ENCODE measurements around the gene CADM1. TPM values are rescaled to one million over a fixed set of nuclear protein-coding genes. Genes with fewer than 3 reads are reported as not detected.

CADM1 gene
- total and polyA plus RNA-seq, 2 experiments from 2014 or later = 16.5 to 18.0 TPM

DNA sequence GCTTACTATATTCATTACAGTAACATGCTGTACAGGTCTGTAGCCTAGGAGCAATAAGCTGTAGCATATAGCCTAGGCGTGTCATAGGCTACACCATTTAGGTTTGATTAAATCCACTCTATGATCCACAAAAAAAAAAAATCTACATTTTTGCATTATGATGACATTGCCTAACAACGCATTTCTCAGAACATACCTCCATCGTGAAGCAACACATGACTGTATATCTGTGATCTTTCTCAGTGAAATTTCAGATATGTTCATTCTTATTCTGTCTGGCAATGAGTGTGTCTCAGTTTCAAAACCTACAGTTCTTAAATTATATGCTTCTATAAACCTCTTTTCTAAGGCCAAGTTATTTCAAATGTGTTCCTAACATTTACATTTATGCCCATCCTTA, 140.3 kb downstream of the CADM1 start:
- Histone ChIP-seq H4K20me1 (replicated peaks; ENCODE audit: insufficient read depth) (0 out of 2 replicates have a peak, but pooled peaks cover 4% of the 10 kb centered on the region), H3K4me1 (ENCODE audit: insufficient read depth) (peaks cover 5% of the 10 kb centered on the region), H3K79me2 (replicated peaks; ENCODE audit: insufficient read depth) (no peaks in the 10 kb centered on the region), H3K36me3 (ENCODE audit: insufficient read depth) (no peaks in the 10 kb centered on the region), H3K4me3 (no peak overlapping the region), H3K27ac (ENCODE audit: low read depth) (no peak overlapping the region), H3K27me3 (ENCODE audit: insufficient read depth) (no peaks in the 10 kb centered on the region), H3F3A (replicated peaks; ENCODE audit: low read depth) (no peaks in the 10 kb centered on the region), H2AFZ (no peak overlapping the region), H3K4me2 (no peak overlapping the region), H3K9me2 (ENCODE audit: insufficient read depth) (no peaks in the 10 kb centered on the region)
- no peak for ATAC-seq
- no peak overlapping the region for H3K4me3 Mint-ChIP-seq
- no peaks in the 10 kb centered on the region for H3K36me3 Mint-ChIP-seq (ENCODE audit: low read depth)
- H3K27ac Mint-ChIP-seq = no peak overlapping the region
- DNase-seq (ENCODE audit: low spot score) = no peak
- peaks cover 14% of the 10 kb centered on the region for H3K4me1 Mint-ChIP-seq
- no peaks in the 10 kb centered on the region for H3K9me3 Mint-ChIP-seq
- no peaks in the 10 kb centered on the region for H3K27me3 Mint-ChIP-seq (ENCODE audit: insufficient read depth, low read depth, poor library complexity)
- TF ChIP-seq, protein P1, sequence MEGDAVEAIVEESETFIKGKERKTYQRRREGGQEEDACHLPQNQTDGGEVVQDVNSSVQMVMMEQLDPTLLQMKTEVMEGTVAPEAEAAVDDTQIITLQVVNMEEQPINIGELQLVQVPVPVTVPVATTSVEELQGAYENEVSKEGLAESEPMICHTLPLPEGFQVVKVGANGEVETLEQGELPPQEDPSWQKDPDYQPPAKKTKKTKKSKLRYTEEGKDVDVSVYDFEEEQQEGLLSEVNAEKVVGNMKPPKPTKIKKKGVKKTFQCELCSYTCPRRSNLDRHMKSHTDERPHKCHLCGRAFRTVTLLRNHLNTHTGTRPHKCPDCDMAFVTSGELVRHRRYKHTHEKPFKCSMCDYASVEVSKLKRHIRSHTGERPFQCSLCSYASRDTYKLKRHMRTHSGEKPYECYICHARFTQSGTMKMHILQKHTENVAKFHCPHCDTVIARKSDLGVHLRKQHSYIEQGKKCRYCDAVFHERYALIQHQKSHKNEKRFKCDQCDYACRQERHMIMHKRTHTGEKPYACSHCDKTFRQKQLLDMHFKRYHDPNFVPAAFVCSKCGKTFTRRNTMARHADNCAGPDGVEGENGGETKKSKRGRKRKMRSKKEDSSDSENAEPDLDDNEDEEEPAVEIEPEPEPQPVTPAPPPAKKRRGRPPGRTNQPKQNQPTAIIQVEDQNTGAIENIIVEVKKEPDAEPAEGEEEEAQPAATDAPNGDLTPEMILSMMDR (conservative IDR thresholded peaks at IDR 0.05; ENCODE audit: low read depth in 2 of 2) = no peak
- no peak for TF ChIP-seq POLR2AphosphoS5 (IDR thresholded peaks at IDR 0.05; ENCODE audit: low read depth)

DNA sequence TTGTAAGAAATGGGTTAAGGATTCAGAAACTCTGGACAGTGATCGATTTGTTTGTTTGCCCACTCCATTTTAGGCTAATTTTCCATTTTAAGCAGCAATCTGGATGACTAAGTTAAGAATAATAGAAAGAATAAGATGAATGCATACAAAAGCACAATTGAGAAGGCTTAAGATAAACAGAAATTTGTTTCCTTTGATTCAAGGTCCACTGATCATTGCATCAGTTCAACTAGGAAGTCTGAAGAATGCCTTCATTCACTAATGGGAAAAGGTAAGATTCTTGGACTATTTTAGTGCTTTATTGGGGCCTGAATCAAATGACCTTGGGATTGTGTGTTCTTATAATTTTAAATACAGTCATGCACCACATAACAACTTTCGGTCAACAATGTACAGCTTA, 140.8 kb downstream of the CADM1 start:
- H3K27me3 ChIP-seq (ENCODE audit: insufficient read depth) = no peaks in the 10 kb centered on the region
- H2AFZ ChIP-seq = no peak overlapping the region
- no peak overlapping the region for H3K4me2 ChIP-seq
- H3K4me3 Mint-ChIP-seq = no peak overlapping the region
- H3K36me3 Mint-ChIP-seq (ENCODE audit: low read depth) = no peaks in the 10 kb centered on the region
- no peaks in the 10 kb centered on the region for H3K36me3 ChIP-seq (ENCODE audit: insufficient read depth)
- ATAC-seq (no peak), DNase-seq (ENCODE audit: low spot score) (no peak)
- H3K4me1 ChIP-seq (ENCODE audit: insufficient read depth) = peaks cover 3% of the 10 kb centered on the region
- H3K27me3 Mint-ChIP-seq (ENCODE audit: insufficient read depth, low read depth, poor library complexity) = no peaks in the 10 kb centered on the region
- H4K20me1 ChIP-seq (replicated peaks; ENCODE audit: insufficient read depth) = 0 out of 2 replicates have a peak, but pooled peaks cover 4% of the 10 kb centered on the region
- no peak overlapping the region for H3K27ac Mint-ChIP-seq
- H3K9me3 Mint-ChIP-seq = no peaks in the 10 kb centered on the region
- H3K4me1 Mint-ChIP-seq = peaks cover 11% of the 10 kb centered on the region; the same call in 2 of the 3 replicates
- H3K27ac ChIP-seq (ENCODE audit: low read depth) = no peak overlapping the region
- H3F3A ChIP-seq (replicated peaks; ENCODE audit: low read depth) = no peaks in the 10 kb centered on the region
- H3K4me3 ChIP-seq = no peak overlapping the region
- no peaks in the 10 kb centered on the region for H3K9me2 ChIP-seq (ENCODE audit: insufficient read depth)
- no peaks in the 10 kb centered on the region for H3K79me2 ChIP-seq (replicated peaks; ENCODE audit: insufficient read depth)
- TF ChIP-seq CREB1 (CRISPR knock-in tag; IDR thresholded peaks at IDR 0.05; ENCODE audit: low read depth) (no peak), EZH2 (IDR thresholded peaks at IDR 0.05; ENCODE audit: low read depth, unreplicated experiment) (no peak), ZNF331 (CRISPR knock-in tag; IDR thresholded peaks at IDR 0.05; ENCODE audit: low read depth) (no peak), POLR2AphosphoS5 (IDR thresholded peaks at IDR 0.05; ENCODE audit: low read depth) (no peak), EZH2phosphoT487 (IDR thresholded peaks at IDR 0.05; ENCODE audit: unreplicated experiment) (no peak), STAT1 (IDR thresholded peaks at IDR 0.05; ENCODE audit: unreplicated experiment) (no peak), NANOG (IDR thresholded peaks at IDR 0.05; ENCODE audit: borderline replicate concordance) (no peak)
- TF ChIP-seq, protein P1 (conservative IDR thresholded peaks at IDR 0.05; ENCODE audit: low read depth in 2 of 2) = no peak
- TF ChIP-seq, protein P2, sequence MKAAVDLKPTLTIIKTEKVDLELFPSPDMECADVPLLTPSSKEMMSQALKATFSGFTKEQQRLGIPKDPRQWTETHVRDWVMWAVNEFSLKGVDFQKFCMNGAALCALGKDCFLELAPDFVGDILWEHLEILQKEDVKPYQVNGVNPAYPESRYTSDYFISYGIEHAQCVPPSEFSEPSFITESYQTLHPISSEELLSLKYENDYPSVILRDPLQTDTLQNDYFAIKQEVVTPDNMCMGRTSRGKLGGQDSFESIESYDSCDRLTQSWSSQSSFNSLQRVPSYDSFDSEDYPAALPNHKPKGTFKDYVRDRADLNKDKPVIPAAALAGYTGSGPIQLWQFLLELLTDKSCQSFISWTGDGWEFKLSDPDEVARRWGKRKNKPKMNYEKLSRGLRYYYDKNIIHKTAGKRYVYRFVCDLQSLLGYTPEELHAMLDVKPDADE (IDR thresholded peaks at IDR 0.05) = no peak
- TF ChIP-seq, protein P3, sequence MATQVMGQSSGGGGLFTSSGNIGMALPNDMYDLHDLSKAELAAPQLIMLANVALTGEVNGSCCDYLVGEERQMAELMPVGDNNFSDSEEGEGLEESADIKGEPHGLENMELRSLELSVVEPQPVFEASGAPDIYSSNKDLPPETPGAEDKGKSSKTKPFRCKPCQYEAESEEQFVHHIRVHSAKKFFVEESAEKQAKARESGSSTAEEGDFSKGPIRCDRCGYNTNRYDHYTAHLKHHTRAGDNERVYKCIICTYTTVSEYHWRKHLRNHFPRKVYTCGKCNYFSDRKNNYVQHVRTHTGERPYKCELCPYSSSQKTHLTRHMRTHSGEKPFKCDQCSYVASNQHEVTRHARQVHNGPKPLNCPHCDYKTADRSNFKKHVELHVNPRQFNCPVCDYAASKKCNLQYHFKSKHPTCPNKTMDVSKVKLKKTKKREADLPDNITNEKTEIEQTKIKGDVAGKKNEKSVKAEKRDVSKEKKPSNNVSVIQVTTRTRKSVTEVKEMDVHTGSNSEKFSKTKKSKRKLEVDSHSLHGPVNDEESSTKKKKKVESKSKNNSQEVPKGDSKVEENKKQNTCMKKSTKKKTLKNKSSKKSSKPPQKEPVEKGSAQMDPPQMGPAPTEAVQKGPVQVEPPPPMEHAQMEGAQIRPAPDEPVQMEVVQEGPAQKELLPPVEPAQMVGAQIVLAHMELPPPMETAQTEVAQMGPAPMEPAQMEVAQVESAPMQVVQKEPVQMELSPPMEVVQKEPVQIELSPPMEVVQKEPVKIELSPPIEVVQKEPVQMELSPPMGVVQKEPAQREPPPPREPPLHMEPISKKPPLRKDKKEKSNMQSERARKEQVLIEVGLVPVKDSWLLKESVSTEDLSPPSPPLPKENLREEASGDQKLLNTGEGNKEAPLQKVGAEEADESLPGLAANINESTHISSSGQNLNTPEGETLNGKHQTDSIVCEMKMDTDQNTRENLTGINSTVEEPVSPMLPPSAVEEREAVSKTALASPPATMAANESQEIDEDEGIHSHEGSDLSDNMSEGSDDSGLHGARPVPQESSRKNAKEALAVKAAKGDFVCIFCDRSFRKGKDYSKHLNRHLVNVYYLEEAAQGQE (IDR thresholded peaks at IDR 0.05; ENCODE audit: unreplicated experiment) = no peak
